Activated CD4-positive, alpha-beta T cell treated with anti-CD3 and anti-CD28 coated beads, Interleukin-2, Interleukin-4, amounts not matched to agents 100 ng/mL and 50 ng/mL, durations not matched to agents 16 hours and 8 hours (primary cell): ENCODE measurements around the gene SIK1.

Experiments used
- DNase-seq: peaks from one replicate; pipeline ENCODE4 v3.0.0-alpha.2; 2020; ENCODE audit warnings: low spot score

Gene SIK1

GRCh38 chr21:43367296-43367695 is 59.6 kb downstream of the SIK1 start:
- DNase-seq = no peak

- no peak for DNase-seq
Observed at GRCh38 chr21:43366656-43367055, 60.3 kb downstream of the SIK1 start.

- DNase-seq = no peak
Observed at GRCh38 chr21:43365611-43366426, 61.1 kb downstream of the SIK1 start.

- no peak for DNase-seq
Observed at GRCh38 chr21:43364851-43365424, 62.0 kb downstream of the SIK1 start.
